PC-9 (cell line): ENCODE measurements around the gene WNT2B.

Experiments used
- CTCF ChIP-seq: fragments of 200-600 bp; sonication (generic); conservative IDR thresholded peaks from 2 replicates; pipeline ENCODE4 v1.6.1; 2017; ENCODE audit warnings: mixed run types, antibody characterized with exemption, mild to moderate bottlenecking, moderate library complexity
- EZH2 ChIP-seq: fragments of 200-600 bp; sonication (generic); IDR thresholded peaks from 2 replicates; pipeline ENCODE4 v1.8.0; 2017; ENCODE audit warnings: antibody characterized with exemption, low read depth

GRCh38 chr1:112465122-112465521 is 43.6 kb upstream of the WNT2B start:
- TF ChIP-seq EZH2 (no peak), CTCF (no peak)
